Kidney capillary endothelial cell (primary cell): ENCODE measurements around the gene ADM2.
"Not testable (repeated sequence)": the region's sequence is repeated elsewhere in the genome, so short reads cannot be mapped to it uniquely, and the experiment has no call there.

ENCODE experiments used
- DNase-seq: peaks from one replicate; pipeline ENCODE4 v3.0.0-alpha.2; 2018; ENCODE audit warnings: low spot score

Gene ADM2

DNA sequence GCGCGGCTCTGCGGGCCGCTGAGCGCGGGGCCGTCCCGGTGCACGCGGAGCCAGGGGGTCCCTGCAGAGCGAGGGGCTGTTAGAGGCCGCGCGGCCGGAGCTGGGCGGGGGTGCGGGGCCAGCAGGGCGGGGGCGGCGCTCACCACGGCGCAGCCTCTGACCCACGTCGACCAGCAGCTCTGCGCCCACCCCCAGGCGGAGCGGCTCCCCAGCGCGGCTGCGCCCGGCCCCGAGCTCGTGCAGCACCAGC lies 44.4 kb downstream of the ADM2 start:
- no peak for DNase-seq

DNA sequence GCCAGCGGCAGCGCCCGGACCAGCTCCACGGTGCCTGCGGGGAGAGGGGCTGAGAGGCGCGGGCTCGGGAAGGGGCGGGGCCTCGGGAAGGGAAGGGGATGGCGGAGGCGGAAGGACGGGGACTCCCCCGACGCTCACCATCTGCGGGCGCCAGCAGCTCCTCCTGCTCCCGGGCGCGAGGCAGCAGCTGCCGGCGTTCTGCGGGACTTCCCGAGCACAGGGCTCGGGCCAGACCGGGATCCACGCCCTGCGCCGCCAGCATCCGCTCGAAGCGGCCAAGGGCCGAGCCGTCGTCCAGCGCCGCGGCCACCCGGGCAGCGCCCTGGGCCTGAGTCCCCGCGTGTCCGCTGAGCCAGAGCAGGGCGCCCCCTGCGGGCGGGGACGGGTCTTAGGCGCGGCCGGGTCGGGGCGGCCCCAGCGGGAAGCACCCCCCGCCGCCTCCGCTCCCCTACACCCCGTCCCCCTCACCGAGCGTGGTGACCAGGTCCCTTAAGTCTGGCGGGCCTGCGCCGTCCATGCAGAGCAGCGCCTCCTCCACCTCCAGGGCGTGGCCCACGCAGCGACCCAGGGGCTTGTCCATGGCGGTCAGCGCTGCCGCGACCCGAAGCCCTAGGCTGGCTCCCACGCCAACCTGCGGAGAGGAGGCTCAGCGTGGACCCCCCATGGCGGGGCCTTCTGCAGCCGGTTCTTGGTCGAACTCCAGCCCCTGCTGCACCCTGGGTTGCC lies 44.9 kb downstream of the ADM2 start:
- DNase-seq: peak; percentile 57

DNA sequence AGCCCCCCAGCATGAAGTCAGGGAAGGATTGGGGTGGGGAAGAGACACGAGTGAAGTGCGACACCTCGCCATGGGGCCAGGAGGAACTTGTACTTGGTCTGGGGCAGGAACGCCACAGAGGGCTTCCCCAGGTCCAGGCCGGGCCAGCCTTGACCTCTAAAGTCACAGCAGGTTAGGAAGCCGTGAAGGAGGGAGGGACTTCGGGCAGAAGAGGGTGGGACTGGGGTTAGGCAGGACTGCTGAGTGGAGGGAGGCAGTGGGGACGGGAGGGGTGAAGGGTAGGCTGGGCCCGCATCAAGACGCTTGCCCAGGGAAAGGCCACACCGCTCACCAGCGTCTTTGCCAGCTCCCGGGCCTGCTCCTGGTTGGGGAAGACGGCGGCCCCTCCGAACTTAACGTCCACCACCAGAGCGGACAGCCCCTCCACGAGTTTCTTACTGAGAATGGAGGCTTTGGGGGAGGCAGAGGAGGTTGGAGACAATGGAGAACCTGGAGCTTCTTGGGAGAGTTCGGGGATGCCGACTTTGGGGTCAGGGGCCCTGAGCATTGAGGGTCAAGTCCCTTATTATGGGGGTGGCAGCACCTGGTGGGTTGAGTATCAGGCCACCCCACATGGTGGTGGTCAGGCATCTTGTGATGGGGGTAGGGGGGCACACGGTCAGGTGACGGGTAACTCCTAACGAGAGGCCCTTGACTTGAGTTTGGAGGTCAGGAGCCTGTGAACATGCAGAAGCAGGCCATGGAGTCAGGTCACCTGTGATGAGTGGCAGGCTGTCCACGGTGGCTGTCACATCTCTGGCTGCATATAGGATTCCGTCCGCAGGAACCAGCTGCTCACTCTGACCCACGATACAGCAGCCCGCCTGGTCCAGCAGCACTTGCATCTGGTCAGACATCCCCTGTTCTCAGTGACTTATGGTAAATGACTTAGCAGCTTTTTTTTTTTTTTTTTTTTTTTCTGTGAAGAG lies 45.8 kb downstream of the ADM2 start:
- DNase-seq: no peak

GRCh38 chr22:50527921-50528681 lies 46.8 kb downstream of the ADM2 start:
- no peak for DNase-seq

GRCh38 chr22:50528682-50529415 lies 47.5 kb downstream of the ADM2 start:
- no peak for DNase-seq

DNA sequence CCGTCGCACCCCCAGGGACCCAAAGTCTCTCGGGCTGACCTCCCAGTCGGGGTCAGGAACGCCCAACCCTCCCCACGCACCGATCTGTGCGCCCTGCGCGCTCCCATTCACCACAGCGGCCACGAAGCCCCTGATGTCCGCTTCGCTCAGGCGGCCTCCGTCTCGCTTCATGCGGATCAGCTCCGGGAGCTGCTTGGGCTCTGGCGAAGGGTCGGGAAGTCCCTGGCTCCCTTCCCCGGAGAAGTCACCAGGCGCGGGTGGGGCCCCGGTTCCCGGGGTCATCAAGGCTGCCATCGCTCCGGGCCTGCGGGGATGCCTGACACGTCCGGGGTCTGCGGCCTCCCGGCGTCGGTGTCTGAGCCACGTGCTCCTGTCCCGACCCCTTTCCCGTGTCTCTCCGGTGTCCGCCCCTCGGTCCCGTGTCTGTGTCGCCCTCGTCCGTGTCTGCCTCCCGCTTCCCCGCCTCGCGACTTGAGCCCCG lies 48.1 kb downstream of the ADM2 start:
- no peak for DNase-seq

DNA sequence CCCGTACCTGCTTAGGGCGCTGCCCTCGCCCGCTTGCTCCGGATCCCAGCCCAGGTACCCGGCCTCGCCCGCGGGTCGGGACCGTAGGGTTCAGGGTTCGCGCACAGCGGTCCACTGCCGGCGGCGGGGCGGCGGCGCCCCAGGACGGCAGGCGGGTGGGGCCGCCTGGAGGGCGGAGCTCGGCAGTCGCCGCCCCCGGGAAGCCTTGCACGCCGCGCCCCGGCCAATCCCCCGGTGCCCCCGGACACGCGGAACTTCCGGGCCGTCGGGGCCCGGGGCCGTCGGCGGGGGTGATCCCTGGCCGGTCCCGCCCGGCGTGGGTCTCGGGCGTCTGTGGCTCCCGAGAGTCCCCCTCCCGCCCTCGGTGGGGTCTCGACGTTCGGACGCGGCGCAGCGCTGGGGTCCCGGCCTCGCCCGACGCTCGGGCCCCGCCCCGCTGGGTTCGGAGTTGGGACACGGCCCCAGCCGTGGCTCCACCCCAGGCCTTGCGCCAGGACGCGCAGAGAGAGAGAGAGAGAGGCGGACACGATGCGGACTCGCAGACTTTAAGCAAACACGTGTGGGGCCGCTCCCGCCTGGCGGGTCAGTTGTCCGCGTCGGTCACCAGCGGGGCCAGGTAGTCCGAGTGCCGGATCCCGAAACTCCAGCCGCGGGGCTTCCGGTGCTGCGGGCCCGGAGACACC lies 48.7 kb downstream of the ADM2 start, which contains the start of gene TYMP:
TYMP (minus strand) TSS at position 116 of the 683 bp plus-strand sequence. CDS start 303 bp downstream, outside the sequence.
- DNase-seq: no peak

GRCh38 chr22:50530580-50530876 lies 49.2 kb downstream of the ADM2 start:
- no peak for DNase-seq

- DNase-seq: peak; percentile 26
Measured at GRCh38 chr22:50530877-50531545, 49.7 kb downstream of the ADM2 start.

GRCh38 chr22:50531546-50531961 lies 50.2 kb downstream of the ADM2 start:
- DNase-seq: no peak

GRCh38 chr22:50531962-50532674 lies 50.8 kb downstream of the ADM2 start:
- DNase-seq: peak; percentile 35

DNA sequence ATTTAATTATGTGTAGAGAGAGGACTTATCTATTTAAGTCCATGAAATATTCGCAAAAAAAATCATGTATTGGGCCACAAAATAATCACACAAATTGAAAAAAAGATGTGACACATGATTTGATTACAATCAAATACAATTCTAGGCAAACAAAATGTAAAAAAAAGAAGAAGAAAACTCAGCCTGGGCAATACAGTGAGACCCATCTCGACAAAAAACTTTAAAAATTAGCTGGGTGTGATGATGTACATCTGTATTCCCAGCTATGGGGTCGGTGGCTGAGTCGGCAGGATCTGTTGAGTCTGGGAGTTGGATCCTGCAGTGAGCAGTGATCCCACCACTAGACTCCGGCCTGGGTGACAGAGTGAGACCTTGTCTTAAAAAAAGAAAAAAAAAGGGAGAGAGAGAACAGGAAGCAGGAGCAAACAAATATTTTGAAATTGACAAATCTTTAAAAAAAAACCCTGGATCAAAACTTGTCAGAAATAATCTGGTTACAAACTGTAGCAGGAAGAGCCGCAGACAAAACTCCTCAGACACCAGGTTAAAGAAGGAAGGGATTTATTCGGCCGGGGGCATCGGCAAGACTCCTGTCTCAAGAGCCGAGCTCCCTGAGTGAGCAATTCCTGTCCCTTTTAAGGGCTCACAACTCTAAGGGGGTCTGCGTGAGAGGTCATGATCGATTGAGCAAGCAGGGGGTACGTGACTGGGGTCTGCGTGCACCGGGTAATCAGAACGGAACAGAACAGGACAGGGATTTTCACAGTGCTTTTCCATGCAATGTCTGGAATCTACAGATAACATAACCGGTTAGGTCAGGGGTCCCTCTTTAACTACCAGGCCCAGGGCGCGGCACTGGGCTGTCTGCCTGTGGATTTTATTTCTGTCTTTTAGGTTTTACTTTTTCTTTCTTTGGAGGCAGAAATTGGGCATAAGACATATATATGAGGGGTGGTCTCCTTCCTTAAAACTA lies 51.8 kb downstream of the ADM2 start:
- no peak for DNase-seq

DNA sequence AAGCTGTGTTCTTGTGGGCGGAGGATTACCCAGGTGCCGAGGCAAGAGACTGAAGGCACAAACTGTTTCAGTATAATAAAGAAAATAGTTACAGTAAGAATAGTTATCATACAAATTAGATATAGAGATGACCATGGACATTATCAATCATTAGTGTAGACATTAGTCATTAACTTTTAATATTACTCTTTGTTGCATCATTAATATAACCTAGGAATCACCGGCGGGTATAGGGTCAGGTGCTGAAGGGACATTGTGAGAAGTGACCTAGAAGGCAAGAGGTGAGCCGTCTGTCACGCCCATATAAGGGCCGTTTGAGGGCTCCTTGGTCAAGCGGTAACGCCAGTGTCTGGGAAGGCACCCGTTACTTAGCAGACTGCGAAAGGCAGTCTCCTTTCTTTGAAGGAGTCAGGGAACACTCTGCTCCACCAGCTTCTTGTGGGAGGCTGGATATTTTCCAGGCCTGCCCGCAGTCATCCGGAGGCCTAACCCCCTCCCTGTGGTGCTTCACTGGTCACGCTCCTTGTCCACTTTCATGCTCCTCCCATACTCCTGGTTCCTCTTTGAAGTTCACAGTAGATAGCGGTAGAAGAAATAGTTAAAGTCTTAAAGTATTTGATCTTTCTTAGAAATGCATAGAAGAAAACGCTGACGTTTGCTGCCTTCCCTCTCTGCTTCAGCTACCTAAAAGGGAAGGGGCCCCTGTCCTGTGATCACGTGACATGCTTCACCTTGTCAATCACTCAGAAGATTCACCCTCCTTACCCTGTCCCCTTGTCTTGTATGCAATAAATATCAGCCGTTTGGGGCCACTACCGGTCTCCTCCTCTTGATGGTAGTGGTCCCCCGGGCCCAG lies 52.7 kb downstream of the ADM2 start:
- DNase-seq: not testable (repeated sequence)

DNA sequence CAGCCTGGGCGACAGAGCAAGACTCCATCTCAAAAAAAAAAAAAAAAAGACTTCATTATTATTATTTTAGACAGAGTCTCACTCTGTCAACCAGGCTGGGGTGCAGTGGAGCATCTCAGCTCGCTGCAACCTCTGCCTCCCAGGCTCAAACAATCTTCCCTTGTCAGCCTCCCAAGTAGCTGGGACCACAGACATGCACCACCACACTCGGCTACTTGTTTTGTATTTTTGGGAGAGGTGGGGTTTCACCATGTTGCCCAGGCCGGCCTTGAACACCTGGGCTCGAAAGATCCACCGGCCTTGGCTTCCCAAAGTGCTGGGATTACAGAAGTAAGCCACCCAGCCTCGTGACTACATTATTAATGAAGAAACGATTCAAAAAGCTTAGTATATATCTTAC lies 53.8 kb downstream of the ADM2 start:
- DNase-seq: no peak
